Transverse colon (tissue), 4 donors: ENCODE measurements around the gene DOCK3. TPM values are rescaled to one million over a fixed set of nuclear protein-coding genes. Genes with fewer than 3 reads are reported as not detected.
"Not testable (repeated sequence)": the region's sequence is repeated elsewhere in the genome, so short reads cannot be mapped to it uniquely, and the experiment has no call there.

Source experiments
- DNase-seq: peaks from one replicate; pipeline ENCODE4 v3.0.0-alpha.2; 2019
- H3K27ac ChIP-seq, 4 donors: fragments of 200-600 bp; sonication (generic); 2 replicates each; pipeline ENCODE4 v1.5.1; 2016 to 2018; ENCODE audit warnings: inconsistent platforms in 4 of 4
- H3K27me3 ChIP-seq: fragments of 200-600 bp; sonication (generic); 2 replicates; pipeline ENCODE4 v1.5.1; 2017; ENCODE audit warnings: inconsistent platforms
- H3K36me3 ChIP-seq, 4 donors: fragments of 200-600 bp; sonication (generic); 2 replicates each; pipeline ENCODE4 v1.5.1; 2017 to 2019; ENCODE audit warnings: inconsistent platforms in 4 of 4
- H3K4me1 ChIP-seq, 4 donors: fragments of 200-600 bp; sonication (generic); 2 replicates each; pipeline ENCODE4 v1.5.1; 2017 to 2020; ENCODE audit warnings: inconsistent platforms in 4 of 4
- H3K4me3 ChIP-seq, 4 donors: fragments of 200-600 bp; sonication (generic); 1 replicate in 1 of 4; 2 replicates in 3 of 4; pipeline versions ENCODE4 v1.5.1 to v1.6.1; 2017 to 2019; ENCODE audit warnings: inconsistent platforms in 4 of 4
- H3K9me3 ChIP-seq, 2 donors: fragments of 200-600 bp; sonication (generic); 2 replicates each; pipeline ENCODE4 v1.5.1; 2017 to 2019; ENCODE audit warnings: inconsistent platforms in 2 of 2
- EP300 ChIP-seq: sonication (generic); formaldehyde crosslinking; IDR thresholded peaks from one replicate; pipeline ENCODE4 v1.6.1; 2017; ENCODE audit warnings: antibody characterized with exemption, low read depth
- POLR2A ChIP-seq: fragments of 450-650 bp; IDR thresholded peaks from one replicate; pipeline ENCODE4 v1.6.1; 2016; ENCODE audit warnings: antibody characterized with exemption, mild to moderate bottlenecking, moderate library complexity
- POLR2AphosphoS5 ChIP-seq, 3 donors: sonication (generic); formaldehyde crosslinking; IDR thresholded peaks; one replicate each; pipeline ENCODE4 v1.6.1; 2016; ENCODE audit warnings: antibody characterized with exemption in 3 of 3
- WGBS, 2 donors: methylation state at CpG; one replicate each; pipeline ENCODE4 v1.1.5; 2018; ENCODE audit warnings: low coverage in 1 of 2; 5-methylcytosine and 5-hydroxymethylcytosine counted together
- in situ Hi-C, 4 donors: fragments of 200-750 bp; cut with MboI; loops; one replicate each; pipeline versions ENCODE4 v1.15.0 to v1.15.1; 2017; ENCODE audit warnings: low sequenced_read_pairs in 3 of 4, low pct_ligation_motif_present in 1 of 4, low pct_unique_long_range_greater_than_20kb in 1 of 4
- intact Hi-C: fragments of 100-400 bp; cut with DNase I; formaldehyde crosslinking; loops from one replicate; pipeline ENCODE4 v1.15.1; 2023; ENCODE audit warnings: low total_unique reads
- total RNA-seq, 4 donors: library from RNA; depleted of rRNA; stranded (reverse); fragments of >200 nt; gene quantifications; one replicate each; pipeline ENCODE4 v1.1.0, GENCODE V29; 2016
- TF ChIP-seq, protein P1 (sequence below), 5 experiments: fragments of 200-600 bp in 3 of 5; fragments of 450-650 bp in 2 of 5; sonication (generic) in 3 of 5; IDR thresholded peaks; 1 replicate in 2 of 5; 2 replicates in 3 of 5; pipeline ENCODE4 v1.5.1; 2016 to 2017; ENCODE audit warnings: antibody characterized with exemption in 5 of 5, inconsistent platforms in 3 of 5, mild to moderate bottlenecking in 2 of 5, moderate library complexity in 1 of 5

DOCK3 gene
- total RNA-seq, 4 donors from 2014 or later, result 0.41 to 0.75 (median 0.62) TPM

DNA sequence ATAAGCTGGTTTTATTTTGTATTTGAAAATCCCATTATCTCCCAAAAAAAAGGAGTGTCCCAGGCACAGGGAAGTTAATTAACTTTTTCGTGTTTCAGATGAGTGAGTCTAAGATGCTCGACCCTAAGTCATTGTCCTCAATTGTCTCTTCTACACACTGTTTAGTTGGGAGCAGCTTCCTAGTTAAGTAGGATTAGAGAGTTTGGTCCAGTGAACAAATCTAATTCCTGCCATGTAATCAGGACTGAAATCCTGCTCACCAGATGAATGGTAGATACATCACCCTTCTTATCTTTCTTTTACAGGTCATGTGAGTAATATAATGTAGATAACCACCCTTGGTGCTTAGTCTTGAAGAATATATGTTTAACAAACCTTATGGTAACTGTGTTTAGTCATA, 481.4 kb downstream of the DOCK3 start:
- Histone ChIP-seq H3K9me3 (no peaks in the 10 kb centered on the region), H3K27me3 (no peaks in the 10 kb centered on the region), H3K4me3 (no peak overlapping the region), H3K36me3 (no peaks in the 10 kb centered on the region), H3K27ac (no peak overlapping the region), H3K4me1 (no peaks in the 10 kb centered on the region)
- WGBS, 2 donors, result 76 to 86% methylated on average over 2 of the region's 2 CpGs
- in situ Hi-C loops, result no loop called here
- intact Hi-C loops, result no loop called here
- DNase-seq, result no peak
- TF ChIP-seq POLR2A (no peak), POLR2AphosphoS5 (IDR thresholded peaks at IDR 0.05) (no peak), EP300 (no peak)
- TF ChIP-seq, protein P1, sequence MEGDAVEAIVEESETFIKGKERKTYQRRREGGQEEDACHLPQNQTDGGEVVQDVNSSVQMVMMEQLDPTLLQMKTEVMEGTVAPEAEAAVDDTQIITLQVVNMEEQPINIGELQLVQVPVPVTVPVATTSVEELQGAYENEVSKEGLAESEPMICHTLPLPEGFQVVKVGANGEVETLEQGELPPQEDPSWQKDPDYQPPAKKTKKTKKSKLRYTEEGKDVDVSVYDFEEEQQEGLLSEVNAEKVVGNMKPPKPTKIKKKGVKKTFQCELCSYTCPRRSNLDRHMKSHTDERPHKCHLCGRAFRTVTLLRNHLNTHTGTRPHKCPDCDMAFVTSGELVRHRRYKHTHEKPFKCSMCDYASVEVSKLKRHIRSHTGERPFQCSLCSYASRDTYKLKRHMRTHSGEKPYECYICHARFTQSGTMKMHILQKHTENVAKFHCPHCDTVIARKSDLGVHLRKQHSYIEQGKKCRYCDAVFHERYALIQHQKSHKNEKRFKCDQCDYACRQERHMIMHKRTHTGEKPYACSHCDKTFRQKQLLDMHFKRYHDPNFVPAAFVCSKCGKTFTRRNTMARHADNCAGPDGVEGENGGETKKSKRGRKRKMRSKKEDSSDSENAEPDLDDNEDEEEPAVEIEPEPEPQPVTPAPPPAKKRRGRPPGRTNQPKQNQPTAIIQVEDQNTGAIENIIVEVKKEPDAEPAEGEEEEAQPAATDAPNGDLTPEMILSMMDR (IDR thresholded peaks at IDR 0.05), result no peak

DNA sequence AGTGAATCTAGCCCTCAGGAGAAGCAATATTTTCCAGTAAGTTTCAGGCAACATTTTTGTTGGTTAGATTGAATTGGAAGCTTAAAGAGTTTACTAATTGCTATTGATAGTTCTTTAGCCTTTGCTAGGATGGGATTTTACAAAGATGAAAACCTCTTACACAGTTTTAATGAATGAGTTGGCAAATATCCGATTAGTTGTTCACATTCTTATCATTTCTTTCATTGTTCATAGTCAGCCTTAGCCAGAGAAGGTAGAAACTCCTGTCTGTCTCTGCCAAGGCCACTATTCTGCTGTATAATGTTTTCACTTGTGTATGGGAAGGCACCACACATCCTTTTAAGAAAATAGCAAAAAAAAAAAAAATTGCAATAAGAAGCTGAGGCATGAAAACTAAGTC, 488.3 kb downstream of the DOCK3 start:
- Histone ChIP-seq H3K4me3 (no peak overlapping the region), H3K9me3 (no peaks in the 10 kb centered on the region), H3K27me3 (no peaks in the 10 kb centered on the region), H3K36me3 (no peaks in the 10 kb centered on the region), H3K4me1 (no peaks in the 10 kb centered on the region), H3K27ac (no peak overlapping the region)
- TF ChIP-seq EP300, result no peak
- in situ Hi-C loops (no loop called here), intact Hi-C loops (no loop called here)
- DNase-seq, result no peak
- WGBS, 2 donors, result 76 to 100% methylated on average over 1 of the region's 1 CpG

DNA sequence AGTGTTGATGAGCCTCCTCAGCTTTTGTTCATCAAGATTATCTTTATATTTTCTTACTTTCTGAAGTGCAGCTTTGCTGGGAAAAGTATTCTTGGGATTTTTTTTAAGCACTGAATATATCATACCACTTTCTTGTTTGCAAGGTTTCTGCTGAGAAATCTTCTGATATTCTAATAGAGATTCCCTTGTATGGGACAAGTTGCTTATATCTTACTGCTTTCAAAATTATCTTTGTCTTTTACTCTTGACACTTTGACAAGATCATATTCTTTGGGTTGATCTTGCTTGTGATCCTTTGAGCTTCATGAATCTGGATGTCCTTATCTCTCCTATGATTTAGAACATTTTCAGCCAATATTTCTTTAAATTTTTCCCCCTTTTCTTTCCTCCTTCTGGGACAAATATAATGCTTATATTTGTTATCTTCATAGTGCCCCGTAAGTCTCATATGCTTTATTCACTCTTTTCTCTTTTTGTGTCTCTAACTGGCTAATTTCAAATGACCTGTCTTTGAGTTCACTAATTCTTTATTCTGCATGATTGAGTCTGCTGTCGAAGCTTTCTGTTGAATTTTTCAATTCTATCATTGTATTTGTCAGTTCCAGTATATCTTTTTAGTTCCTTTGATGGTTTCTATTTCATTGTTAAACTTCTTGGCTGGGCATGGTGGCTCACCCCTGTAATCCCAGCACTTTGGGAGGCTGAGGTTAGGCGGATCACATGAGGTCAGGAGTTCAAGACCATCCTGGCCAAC, 499.0 kb downstream of the DOCK3 start:
- intact Hi-C loops (no loop called here), in situ Hi-C loops (no loop called here)
- no peak overlapping the region for H3K27ac ChIP-seq
- H3K36me3 ChIP-seq, result no peaks in the 10 kb centered on the region
- WGBS, 2 donors, result 71 to 78% methylated on average over 3 of the region's 3 CpGs
- TF ChIP-seq EP300, result no peak
- TF ChIP-seq, protein P1 (IDR thresholded peaks at IDR 0.05), result no peak
- no peak for TF ChIP-seq POLR2AphosphoS5 (IDR thresholded peaks at IDR 0.05)
- H3K27me3 ChIP-seq, result no peaks in the 10 kb centered on the region
- H3K4me3 ChIP-seq, result no peak overlapping the region
- DNase-seq, result no peak
- peaks cover 19 to 27% of the 10 kb centered on the region in 2 donors for H3K9me3 ChIP-seq
- no peaks in the 10 kb centered on the region for H3K4me1 ChIP-seq

DNA sequence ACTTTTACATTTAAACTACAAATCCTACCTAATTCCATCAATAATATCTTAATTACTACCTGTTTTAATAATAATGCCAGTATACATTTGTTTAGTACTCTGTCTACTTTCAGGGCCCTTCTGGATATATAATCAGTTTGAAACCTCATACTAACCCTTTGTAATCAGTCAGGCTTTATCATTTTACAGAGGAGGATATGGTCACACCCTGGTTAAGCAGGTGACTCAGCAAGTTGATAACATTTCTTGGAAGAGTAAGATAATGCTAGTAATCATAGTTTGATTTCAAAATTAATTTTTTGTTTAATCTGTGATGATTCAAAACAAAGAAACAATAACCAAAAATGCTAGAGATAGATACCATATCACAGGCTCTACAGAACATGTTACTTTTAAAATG, 502.2 kb downstream of the DOCK3 start:
- no peak for DNase-seq
- TF ChIP-seq, protein P1 (IDR thresholded peaks at IDR 0.05), result no peak
- in situ Hi-C loops, result no loop called here
- intact Hi-C loops, result no loop called here
- H3K4me1 ChIP-seq, result no peaks in the 10 kb centered on the region
- H3K4me3 ChIP-seq, result no peak overlapping the region
- no peaks in the 10 kb centered on the region for H3K36me3 ChIP-seq
- no peaks in the 10 kb centered on the region for H3K27me3 ChIP-seq
- no peak overlapping the region for H3K27ac ChIP-seq
- H3K9me3 ChIP-seq, result peaks cover 19 to 27% of the 10 kb centered on the region in 2 donors

DNA sequence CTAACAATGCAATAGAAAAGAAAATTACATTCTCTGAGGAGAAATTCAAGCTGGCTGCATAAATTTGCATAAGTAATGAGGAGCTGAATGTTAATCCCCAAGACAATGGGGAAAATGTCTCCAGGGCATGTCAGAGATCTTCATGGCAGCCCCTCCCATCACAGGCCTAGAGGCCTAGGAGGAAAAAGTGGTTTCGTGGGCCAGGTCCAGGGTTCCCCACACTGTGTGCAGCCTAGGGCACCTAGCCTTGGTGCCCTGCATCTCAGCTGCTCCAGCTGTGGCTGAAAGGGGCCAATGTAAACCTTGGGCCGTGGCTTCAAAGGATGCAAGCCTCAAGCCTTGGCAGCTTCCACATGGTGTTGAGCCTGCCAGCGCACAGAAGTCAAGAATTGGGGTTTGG, 511.7 kb downstream of the DOCK3 start:
- H3K27me3 ChIP-seq, H3K9me3 ChIP-seq, DNase-seq, intact Hi-C loops, H3K4me1 ChIP-seq, H3K27ac ChIP-seq, in situ Hi-C loops, H3K4me3 ChIP-seq, H3K36me3 ChIP-seq: not testable (repeated sequence)
- WGBS, 2 donors, result 59% methylated on average over 3 of the region's 3 CpGs; no CpG with 5 or more reads in 1 of the 2 donors
